BJ (cell line): ENCODE results near the gene PALLD. TPM values are rescaled to one million over a fixed set of nuclear protein-coding genes. Genes with fewer than 3 reads are reported as not detected.

Source experiments
- CTCF ChIA-PET: fragments of 350-600 bp; formaldehyde crosslinking; extraction: SDS; loops from one replicate; lab custom pipeline; 2021; ENCODE audit warnings: antibody characterized with exemption, inconsistent platforms; lab: Yijun Ruan, JAX
- POLR2A ChIA-PET: fragments of 300-600 bp; sonication (Branson Sonifier 250); formaldehyde crosslinking; extraction: SDS; loops from one replicate; lab custom pipeline; 2021; ENCODE audit warnings: antibody characterized with exemption; lab: Charles Lee
- DNase-seq: peaks from one replicate; pipeline ENCODE4 v3.0.0-alpha.2; 2011; ENCODE audit warnings: low read depth
- H3K27me3 ChIP-seq: 2 replicates; pipeline ENCODE4 v1.6.0; 2011; ENCODE audit warnings: low read length; ENCODE audit not compliant: control insufficient read depth, insufficient read depth
- H3K36me3 ChIP-seq: 2 replicates; pipeline ENCODE4 v1.5.1; 2011; ENCODE audit warnings: low read length; ENCODE audit not compliant: control insufficient read depth, insufficient read depth
- H3K4me3 ChIP-seq: 2 replicates; pipeline ENCODE4 v1.5.1; 2011; ENCODE audit warnings: low read depth, mild to moderate bottlenecking, control low read depth, low read length
- CTCF ChIP-seq: IDR thresholded peaks from 2 replicates; pipeline ENCODE4 v1.5.1; 2011; ENCODE audit warnings: low read depth, mild to moderate bottlenecking, control low read depth, inconsistent platforms, low read length, moderate library complexity; ENCODE audit not compliant: insufficient read depth
- polyA plus RNA-seq: library from polyadenylated mRNA; depleted of rRNA; stranded (reverse); fragments of >200 nt; gene quantifications from 2 replicates; pipeline ENCODE4 v1.2.3, GENCODE V29; 2011

PALLD gene
- polyA plus RNA-seq, 1 experiment, result 30.3 TPM

GRCh38 chr4:168569066-168569930 is 72.4 kb downstream of the PALLD start:
- DNase-seq, result no peak
- POLR2A ChIA-PET, result no interaction called here
- CTCF ChIA-PET, result no interaction called here
- H3K4me3 ChIP-seq, result no peak overlapping the region
- no peaks in the 10 kb centered on the region for H3K27me3 ChIP-seq
- TF ChIP-seq CTCF, result no peak
- no peaks in the 10 kb centered on the region for H3K36me3 ChIP-seq

- H3K36me3 ChIP-seq, result no peaks in the 10 kb centered on the region
- DNase-seq, result no peak
- no peak overlapping the region for H3K4me3 ChIP-seq
- POLR2A ChIA-PET, result no interaction called here
- TF ChIP-seq CTCF, result no peak
- CTCF ChIA-PET, result no interaction called here
- H3K27me3 ChIP-seq, result no peaks in the 10 kb centered on the region
Observed at GRCh38 chr4:168569931-168570276, 73.1 kb downstream of the PALLD start.

GRCh38 chr4:168570466-168570865 is 73.6 kb downstream of the PALLD start:
- H3K4me3 ChIP-seq, result no peak overlapping the region
- H3K36me3 ChIP-seq, result no peaks in the 10 kb centered on the region
- ChIA-PET POLR2A (no interaction called here), CTCF (interaction anchor here (0.7 kb wide), 1 partner anchor 139 kb away, joined by 3 read pairs; no protein-coding TSS in a partner anchor)
- no peak for TF ChIP-seq CTCF
- DNase-seq, result no peak
- no peaks in the 10 kb centered on the region for H3K27me3 ChIP-seq

- Histone ChIP-seq H3K36me3 (no peaks in the 10 kb centered on the region), H3K4me3 (no peak overlapping the region), H3K27me3 (no peaks in the 10 kb centered on the region)
- CTCF ChIA-PET, result interaction anchor here (1.1 to 1.2 kb wide), 2 partner anchors 22 to 320 kb away, joined by 3 to 4 read pairs; no protein-coding TSS in a partner anchor
- POLR2A ChIA-PET, result no interaction called here
- DNase-seq, result no peak
- no peak for TF ChIP-seq CTCF
Observed at GRCh38 chr4:168572002-168572401, 75.2 kb downstream of the PALLD start.

- H3K4me3 ChIP-seq, result no peak overlapping the region
- ChIA-PET CTCF (interaction anchor here (3.4 kb wide), 1 partner anchor 12 kb away, joined by 14 read pairs; no protein-coding TSS in a partner anchor), POLR2A (interaction anchor here (0.6 kb wide), 1 partner anchor 41 kb away, joined by 12 read pairs; no protein-coding TSS in a partner anchor)
- no peak for TF ChIP-seq CTCF
- no peaks in the 10 kb centered on the region for H3K27me3 ChIP-seq
- H3K36me3 ChIP-seq, result no peaks in the 10 kb centered on the region
- DNase-seq, result no peak
Observed at GRCh38 chr4:168573870-168574269, 77.0 kb downstream of the PALLD start.
